Measurements from ENCODE around the gene NME1.

DNA sequence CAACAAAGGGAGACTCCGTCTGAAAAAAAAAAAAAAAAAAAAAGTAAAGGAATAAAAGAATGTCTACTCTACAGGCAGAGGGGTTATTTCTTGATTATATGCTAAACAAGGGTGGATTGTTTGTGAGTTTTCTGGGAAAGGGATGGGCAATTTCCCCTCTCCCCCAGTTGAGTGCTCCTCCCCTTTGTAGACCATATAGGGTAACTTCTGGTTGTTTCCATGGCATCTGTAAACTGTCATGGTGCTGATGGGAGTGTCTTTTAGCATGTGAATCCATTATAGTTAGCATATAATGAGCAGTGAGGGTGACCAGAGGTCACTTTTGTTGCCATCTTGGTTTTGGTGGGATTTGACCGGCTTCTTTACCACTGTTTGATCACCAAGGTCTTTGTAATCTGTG is 4.2 kb upstream of the NME1 start:
- TF ChIP-seq, protein P1, sequence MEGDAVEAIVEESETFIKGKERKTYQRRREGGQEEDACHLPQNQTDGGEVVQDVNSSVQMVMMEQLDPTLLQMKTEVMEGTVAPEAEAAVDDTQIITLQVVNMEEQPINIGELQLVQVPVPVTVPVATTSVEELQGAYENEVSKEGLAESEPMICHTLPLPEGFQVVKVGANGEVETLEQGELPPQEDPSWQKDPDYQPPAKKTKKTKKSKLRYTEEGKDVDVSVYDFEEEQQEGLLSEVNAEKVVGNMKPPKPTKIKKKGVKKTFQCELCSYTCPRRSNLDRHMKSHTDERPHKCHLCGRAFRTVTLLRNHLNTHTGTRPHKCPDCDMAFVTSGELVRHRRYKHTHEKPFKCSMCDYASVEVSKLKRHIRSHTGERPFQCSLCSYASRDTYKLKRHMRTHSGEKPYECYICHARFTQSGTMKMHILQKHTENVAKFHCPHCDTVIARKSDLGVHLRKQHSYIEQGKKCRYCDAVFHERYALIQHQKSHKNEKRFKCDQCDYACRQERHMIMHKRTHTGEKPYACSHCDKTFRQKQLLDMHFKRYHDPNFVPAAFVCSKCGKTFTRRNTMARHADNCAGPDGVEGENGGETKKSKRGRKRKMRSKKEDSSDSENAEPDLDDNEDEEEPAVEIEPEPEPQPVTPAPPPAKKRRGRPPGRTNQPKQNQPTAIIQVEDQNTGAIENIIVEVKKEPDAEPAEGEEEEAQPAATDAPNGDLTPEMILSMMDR (IDR thresholded peaks at IDR 0.05) = no peak
- TF ChIP-seq GATA2 (CRISPR knock-in tag; IDR thresholded peaks at IDR 0.05) (no peak), JUND (IDR thresholded peaks at IDR 0.05) (no peak), MXI1 (IDR thresholded peaks at IDR 0.05; ENCODE audit: low read depth, low read length) (no peak)

Measured in SK-N-SH (cell line).